A673 (cell line): ENCODE results near the gene USP25.

Source experiments
- EZH2 ChIP-seq: fragments of 200-600 bp; sonication (generic); IDR thresholded peaks from 2 replicates; pipeline ENCODE4 v1.6.1; 2017; ENCODE audit warnings: borderline replicate concordance, low read depth, mild to moderate bottlenecking, mixed read lengths, antibody characterized with exemption, low read length; ENCODE audit not compliant: poor library complexity, severe bottlenecking
- TF ChIP-seq, protein P1 (sequence below): fragments of 300-800, 200-600 bp; sonication (generic); conservative IDR thresholded peaks from 2 replicates; pipeline ENCODE4 v1.5.1; 2017; ENCODE audit warnings: low read depth, mild to moderate bottlenecking, antibody characterized with exemption, low read length, moderate library complexity, mixed read lengths

DNA sequence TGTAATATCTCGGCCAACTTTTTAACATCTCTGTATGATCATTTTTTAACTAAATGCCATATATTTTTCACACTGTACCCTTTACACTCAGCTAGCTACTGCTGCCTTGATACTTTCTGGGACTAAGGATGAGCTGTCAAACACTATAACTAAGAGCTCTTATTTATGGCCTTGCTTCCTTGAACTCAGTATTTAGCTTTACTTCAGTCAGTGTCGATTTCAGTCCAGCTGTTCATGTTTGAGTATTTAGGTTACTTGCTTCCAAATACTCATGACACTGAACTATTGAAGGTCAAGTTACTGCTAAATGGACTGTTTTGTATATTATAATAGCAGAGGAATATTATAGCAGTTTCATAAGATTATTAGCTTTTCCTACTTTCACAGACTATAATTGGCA lies 25.9 kb upstream of the USP25 start:
- TF ChIP-seq, protein P1, sequence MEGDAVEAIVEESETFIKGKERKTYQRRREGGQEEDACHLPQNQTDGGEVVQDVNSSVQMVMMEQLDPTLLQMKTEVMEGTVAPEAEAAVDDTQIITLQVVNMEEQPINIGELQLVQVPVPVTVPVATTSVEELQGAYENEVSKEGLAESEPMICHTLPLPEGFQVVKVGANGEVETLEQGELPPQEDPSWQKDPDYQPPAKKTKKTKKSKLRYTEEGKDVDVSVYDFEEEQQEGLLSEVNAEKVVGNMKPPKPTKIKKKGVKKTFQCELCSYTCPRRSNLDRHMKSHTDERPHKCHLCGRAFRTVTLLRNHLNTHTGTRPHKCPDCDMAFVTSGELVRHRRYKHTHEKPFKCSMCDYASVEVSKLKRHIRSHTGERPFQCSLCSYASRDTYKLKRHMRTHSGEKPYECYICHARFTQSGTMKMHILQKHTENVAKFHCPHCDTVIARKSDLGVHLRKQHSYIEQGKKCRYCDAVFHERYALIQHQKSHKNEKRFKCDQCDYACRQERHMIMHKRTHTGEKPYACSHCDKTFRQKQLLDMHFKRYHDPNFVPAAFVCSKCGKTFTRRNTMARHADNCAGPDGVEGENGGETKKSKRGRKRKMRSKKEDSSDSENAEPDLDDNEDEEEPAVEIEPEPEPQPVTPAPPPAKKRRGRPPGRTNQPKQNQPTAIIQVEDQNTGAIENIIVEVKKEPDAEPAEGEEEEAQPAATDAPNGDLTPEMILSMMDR: no peak
- no peak for TF ChIP-seq EZH2
